GM23248 (cell line): ENCODE data around the gene DZIP1L.

Experiments
- EZH2 ChIP-seq: fragments of 200-600 bp; sonication (generic); IDR thresholded peaks from 2 replicates; pipeline ENCODE4 v1.6.1; 2018; ENCODE audit warnings: antibody characterized with exemption, mild to moderate bottlenecking; ENCODE audit not compliant: insufficient read depth, poor library complexity, severe bottlenecking
- EZH2phosphoT487 ChIP-seq: fragments of 200-600 bp; sonication (generic); IDR thresholded peaks from 2 replicates; pipeline ENCODE4 v1.6.1; 2018; ENCODE audit warnings: antibody characterized with exemption, moderate library complexity, mild to moderate bottlenecking, low read depth; ENCODE audit not compliant: insufficient read depth

DNA sequence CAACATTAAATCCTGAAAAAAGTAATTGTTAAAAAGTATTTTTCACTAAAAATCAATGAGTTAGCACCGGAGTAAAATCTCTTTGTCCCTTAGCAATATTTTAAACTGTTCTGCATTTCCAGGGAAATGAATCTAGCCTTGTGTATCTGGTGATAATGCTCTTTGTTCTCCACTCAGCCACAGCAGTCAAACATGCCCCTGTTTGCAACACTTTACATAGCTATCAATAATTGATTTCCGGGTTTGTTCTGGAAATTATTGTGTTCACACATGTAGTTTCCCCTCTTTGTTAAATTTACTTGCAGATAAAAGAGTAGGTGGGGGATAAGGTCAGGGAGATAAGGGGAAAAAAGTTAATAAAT is 20.4 kb upstream of the DZIP1L start:
- TF ChIP-seq EZH2 (no peak), EZH2phosphoT487 (no peak)
